Cortex of kidney (tissue), 1 donor: Measurements from ENCODE around the gene AKR1B15.

Source experiments
- DNase-seq: peaks from one replicate; lab custom pipeline; 2025; lab: John Stamatoyannopoulos, UW

The AKR1B15 gene

GRCh38 chr7:134618756-134619530 is 70.0 kb downstream of the AKR1B15 start:
- DNase-seq = no peak

GRCh38 chr7:134619627-134620331 is 70.9 kb downstream of the AKR1B15 start:
- DNase-seq = no peak

- DNase-seq = no peak
Measured at GRCh38 chr7:134622303-134622995, 73.5 kb downstream of the AKR1B15 start.

- no peak for DNase-seq
Measured at GRCh38 chr7:134623193-134623592, 74.3 kb downstream of the AKR1B15 start.

- no peak for DNase-seq
Measured at GRCh38 chr7:134625550-134625949, 76.6 kb downstream of the AKR1B15 start.

DNA sequence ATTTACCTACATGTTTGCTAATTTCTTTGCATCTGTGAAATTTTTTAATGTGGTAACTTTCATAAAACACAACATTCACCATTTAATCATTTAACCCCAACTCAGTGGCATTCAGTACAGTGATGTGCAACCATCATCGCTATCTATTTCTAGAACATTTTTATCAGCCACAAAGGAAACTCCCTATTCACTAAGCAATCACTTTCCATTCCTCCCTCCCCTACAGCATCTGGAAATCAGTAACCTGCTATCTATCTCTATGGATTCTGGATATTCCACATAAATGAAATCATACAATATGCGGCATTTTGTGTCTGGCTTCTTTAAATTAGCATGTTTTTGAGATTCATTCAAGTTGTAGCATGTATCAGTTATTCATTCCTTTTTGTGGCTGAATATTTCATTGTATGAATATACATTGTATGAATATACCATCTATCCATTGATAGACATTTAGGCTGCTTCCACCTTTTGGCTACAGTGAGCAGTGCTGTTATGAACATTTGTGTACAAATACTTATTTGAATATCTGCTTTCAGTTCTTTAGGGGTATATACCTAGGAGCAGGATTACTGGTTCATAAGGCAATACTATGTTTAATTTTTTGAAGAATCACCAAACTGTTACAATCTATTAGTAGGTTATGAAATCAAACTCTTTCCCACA is 78.3 kb downstream of the AKR1B15 start:
- DNase-seq = no peak

DNA sequence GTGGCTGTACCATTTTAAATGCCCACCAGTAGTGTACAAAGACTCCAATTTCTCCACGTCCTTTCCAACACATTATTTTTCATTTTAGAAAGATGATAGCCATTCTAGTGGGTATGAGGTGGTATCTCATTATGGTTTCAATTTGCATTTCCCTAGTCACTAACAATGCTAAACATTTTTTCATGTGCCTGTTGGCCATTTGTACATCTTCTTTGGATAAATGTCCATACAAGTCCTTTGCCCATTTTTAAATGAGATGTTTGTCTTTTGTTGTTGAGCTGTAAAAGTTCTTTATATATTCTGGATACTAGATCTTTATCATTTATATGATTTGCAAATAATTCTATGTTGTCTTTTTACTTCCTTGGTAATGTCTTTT is 78.9 kb downstream of the AKR1B15 start:
- no peak for DNase-seq

- DNase-seq = no peak
Measured at GRCh38 chr7:134629445-134629844, 80.5 kb downstream of the AKR1B15 start.
